Retina (tissue), 1 donor: Measurements from ENCODE around the gene HEPHL1.

Experiments
- DNase-seq: peaks from one replicate; pipeline ENCODE4 v3.0.0-alpha.2; 2016

The HEPHL1 gene

GRCh38 chr11:94132152-94132558 is 111.0 kb downstream of the HEPHL1 start:
- DNase-seq: no peak

- no peak for DNase-seq
These were observed 111.8 kb downstream of the HEPHL1 start for GRCh38 chr11:94132823-94133408.

DNA sequence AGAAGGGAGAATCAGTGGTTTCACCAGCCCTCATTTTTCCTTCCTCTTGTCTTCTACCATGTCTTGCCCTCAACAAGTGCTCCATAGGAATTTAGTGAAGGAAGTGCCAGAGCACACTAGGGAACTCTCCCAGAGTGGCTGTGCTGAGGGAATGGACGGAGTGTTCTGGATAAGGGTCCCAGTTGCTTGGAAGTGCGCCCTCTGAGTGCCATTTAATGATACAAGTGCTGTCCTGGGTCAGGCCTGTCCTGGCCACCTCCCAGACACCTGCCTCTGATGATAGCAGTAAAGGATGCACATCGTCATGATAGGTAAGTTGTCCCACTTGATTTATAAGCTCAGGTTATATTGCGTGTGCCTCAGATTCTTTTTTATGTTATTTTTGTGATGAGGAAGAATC is 112.6 kb downstream of the HEPHL1 start:
- DNase-seq: no peak

DNA sequence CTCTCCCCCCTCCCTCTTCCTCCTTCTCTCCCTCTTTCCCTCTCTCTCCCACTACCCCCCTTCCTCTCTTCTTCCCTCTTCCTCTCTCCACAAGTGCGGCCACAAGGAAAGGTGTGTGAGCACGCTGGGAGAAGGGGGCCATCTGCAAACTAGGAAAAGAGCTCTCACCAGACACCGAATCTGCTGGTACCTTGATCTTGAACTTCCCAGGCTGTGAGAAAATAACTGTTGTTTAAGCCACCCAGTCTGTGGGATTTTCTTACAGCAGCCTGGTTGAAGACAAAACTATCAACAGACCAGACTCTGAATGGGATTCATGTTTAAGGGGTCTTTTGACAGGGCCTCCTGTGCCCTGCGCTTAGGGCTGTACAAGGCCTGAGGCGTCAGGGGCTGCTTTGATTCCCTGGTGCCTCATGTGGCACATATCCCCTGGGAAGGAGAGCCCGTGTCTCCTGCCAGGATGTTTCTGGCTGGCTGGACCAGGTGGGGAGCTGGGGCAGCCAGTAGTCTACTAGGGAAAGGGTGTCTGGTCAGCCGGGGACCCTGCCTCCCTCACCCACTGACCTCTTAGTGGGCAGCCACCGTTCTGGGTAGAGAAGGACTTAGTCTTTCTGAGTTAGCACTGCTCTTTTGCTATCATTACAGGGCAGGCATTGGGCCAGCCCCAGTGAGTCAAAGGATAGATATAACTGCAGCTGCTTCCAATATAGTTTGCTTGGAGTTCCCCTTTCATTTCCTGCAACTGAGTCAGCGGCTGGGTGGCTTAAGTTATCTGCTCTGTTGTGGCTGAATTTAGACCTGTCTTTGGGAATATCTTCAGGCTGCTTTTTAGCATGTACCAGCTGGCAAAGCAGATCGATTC is 113.7 kb downstream of the HEPHL1 start:
- DNase-seq: no peak

- peak; percentile 29 for DNase-seq
These were observed 118.3 kb downstream of the HEPHL1 start for GRCh38 chr11:94139416-94139815.

- DNase-seq: no peak
These were observed 119.1 kb downstream of the HEPHL1 start for GRCh38 chr11:94140154-94140655.

- no peak for DNase-seq
These were observed 120.6 kb downstream of the HEPHL1 start for GRCh38 chr11:94141511-94142307.

GRCh38 chr11:94142308-94143281 is 121.4 kb downstream of the HEPHL1 start:
- no peak for DNase-seq

GRCh38 chr11:94144216-94144615 is 123.1 kb downstream of the HEPHL1 start:
- no peak for DNase-seq

DNA sequence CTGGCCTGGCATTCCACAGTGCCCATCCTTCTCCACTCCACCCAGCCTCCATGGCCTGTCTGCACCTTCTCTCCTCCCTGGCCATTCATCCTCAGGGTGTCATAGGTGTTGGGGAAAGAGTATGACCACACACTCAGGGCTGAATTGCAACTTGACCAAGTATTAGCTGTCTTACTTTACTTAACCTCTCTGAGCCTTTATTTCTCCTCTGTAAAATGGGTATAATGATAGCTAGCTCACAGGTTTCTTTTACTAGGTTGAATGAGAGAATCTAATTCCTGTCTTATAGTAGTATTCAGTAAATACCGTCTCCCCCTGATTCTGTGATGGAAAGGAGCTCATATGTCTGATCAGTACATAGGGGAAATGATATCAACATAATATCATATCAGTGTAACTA is 123.5 kb downstream of the HEPHL1 start:
- DNase-seq: no peak

GRCh38 chr11:94145431-94145830 is 124.3 kb downstream of the HEPHL1 start:
- DNase-seq: no peak

GRCh38 chr11:94145916-94146315 is 124.8 kb downstream of the HEPHL1 start:
- DNase-seq: no peak

GRCh38 chr11:94147433-94147845 is 126.3 kb downstream of the HEPHL1 start:
- no peak for DNase-seq

- DNase-seq: no peak
These were observed 127.0 kb downstream of the HEPHL1 start for GRCh38 chr11:94148189-94148588.

DNA sequence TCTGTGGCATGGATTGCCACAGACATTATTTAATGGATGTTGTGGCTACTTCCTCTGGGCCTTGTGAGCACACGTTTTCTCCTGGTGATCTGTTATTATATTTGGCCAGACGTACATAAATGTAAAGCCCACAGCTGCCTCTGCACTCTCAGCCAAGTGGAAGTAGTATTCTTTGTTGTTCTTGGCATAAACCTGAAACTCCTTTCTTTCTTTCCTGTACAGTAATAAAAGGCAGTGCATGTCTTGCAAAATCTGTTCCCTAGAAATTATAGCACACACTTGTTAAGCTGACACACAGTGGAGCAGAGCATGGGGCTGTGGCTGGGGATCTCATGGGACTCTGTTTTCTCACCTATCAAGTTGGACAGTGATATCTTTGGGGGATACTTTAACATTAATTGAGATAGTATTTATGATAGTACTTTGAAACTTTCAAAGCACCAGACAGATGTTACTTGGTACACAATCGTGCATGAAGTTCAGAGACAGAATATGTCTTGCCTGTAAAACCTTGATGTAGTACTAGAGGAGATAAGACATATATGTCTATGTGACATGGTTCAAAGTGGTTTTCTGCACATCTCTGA is 128.4 kb downstream of the HEPHL1 start:
- no peak for DNase-seq

GRCh38 chr11:94150056-94150455 is 128.9 kb downstream of the HEPHL1 start:
- DNase-seq: no peak

DNA sequence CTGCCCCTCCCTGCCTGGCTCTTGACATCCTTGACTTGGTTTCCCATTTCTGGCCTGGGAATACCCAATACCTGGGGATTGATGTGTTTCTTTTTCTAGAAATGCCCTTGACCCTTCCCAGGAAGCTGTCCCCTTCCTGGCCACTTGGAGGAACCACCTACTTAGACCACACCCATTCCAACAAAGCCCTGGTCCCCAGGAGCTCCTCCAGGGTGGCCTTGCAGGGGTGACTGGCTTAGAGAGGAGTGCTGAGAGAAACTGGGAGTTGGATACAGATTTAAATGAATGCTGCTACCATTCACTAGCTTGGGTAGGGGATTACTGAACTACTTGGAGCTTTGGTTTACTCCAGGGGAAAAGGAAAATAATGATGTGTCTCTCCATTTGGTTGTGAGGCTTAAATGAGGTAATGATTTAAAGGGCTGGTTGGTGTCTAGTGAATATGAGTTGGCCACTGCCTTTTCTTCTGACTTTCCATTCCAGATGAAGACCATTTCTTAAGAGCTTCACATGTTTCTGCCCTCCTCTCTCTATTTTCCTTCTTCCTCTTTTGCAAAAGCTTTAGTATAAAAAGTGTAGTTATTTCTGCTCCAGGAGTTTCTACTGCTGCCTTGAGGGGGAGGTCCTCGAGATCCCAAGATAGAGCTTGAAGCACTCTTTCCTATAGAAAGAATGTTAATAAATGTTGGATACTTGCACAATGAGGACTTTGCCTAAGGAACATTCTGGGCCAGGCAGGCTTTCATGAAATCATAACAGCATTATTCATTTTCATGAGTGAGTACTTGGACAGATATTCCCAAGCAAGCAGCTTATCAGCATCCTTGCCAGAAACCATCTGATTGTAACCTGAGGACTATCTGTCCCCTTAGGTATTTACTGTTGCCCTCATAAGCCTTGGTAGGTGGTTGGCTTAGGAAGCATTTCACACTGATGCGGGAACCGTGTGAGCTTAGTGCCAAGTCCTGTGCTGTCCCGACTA is 129.8 kb downstream of the HEPHL1 start:
- DNase-seq: no peak

DNA sequence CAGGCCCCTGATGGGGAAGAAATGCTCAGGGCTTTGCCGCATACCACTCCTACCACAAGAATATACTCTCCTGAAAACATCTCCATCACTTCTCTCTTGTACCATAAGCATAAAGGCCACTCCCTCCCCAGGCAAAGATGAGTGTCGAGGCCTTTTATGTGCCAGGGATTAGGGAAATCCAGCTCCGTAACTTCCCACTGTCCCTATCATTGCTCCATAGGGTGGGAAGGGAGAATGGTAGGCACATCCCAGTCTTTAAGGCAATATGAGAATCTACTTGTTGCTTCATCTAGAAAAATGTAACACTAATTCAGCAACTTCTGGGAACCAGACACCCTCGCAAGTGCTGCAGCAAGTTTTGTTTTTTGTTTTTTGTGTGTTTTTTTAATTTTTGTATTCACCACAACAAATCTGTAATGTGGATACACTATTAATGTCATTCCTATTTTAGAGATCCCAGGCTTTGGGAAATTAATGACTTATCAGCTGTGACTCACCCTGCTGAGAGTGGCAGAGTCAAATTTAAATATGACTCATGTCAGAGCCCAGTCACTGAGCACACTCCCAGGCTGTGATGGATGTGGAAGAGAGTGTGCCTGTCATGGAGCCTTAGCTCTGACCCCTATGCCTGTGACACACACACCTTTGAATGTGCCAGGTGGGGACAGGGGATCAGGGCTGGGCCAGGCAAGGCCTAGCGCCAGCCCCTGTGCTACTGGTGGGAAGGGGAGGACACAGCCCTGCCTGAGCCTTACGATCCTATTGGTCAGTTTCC is 130.9 kb downstream of the HEPHL1 start:
- DNase-seq: no peak

- no peak for DNase-seq
These were observed 131.5 kb downstream of the HEPHL1 start for GRCh38 chr11:94152678-94153065.

GRCh38 chr11:94153320-94153719 is 132.2 kb downstream of the HEPHL1 start:
- no peak for DNase-seq
